Colonic mucosa (tissue), 4 donors: ENCODE measurements around the gene KRTAP9-6. TPM values are rescaled to one million over a fixed set of nuclear protein-coding genes. Genes with fewer than 3 reads are reported as not detected.

Experiments
- DNase-seq: peaks from one replicate; pipeline ENCODE4 v3.0.0-alpha.2; 2020
- H3K27ac ChIP-seq: fragments of 200-600 bp; one replicate; pipeline ENCODE4 v1.8.0; 2021
- H3K27me3 ChIP-seq: fragments of 200-600 bp; one replicate; pipeline ENCODE4 v1.8.0; 2021
- H3K36me3 ChIP-seq: fragments of 200-600 bp; one replicate; pipeline ENCODE4 v1.8.0; 2021
- H3K4me1 ChIP-seq: fragments of 200-600 bp; one replicate; pipeline ENCODE4 v1.8.0; 2021; ENCODE audit warnings: mild to moderate bottlenecking
- H3K4me3 ChIP-seq: fragments of 200-600 bp; one replicate; pipeline ENCODE4 v1.8.0; 2021
- H3K9ac ChIP-seq, 2 donors: one replicate each; pipeline ENCODE4 v1.7.0; 2013; ENCODE audit warnings: control low read depth in 2 of 2, low read depth in 2 of 2, low read length in 2 of 2
- H3K9me3 ChIP-seq: fragments of 200-600 bp; one replicate; pipeline ENCODE4 v1.8.0; 2021
- intact Hi-C: fragments of 100-400 bp; cut with DNase I; formaldehyde crosslinking; loops from one replicate; pipeline ENCODE4 v1.14.1; 2022
- total RNA-seq, 2 donors: library from RNA; stranded (reverse); fragmentation: NEBNext Ultra II Directional in 1 of 2; extraction: Animal tissue kit (Norgen Biotek cat#: 25700) in 1 of 2; gene quantifications; one replicate each; pipeline ENCODE4 v1.2.1, GENCODE V29; 2021
- TF ChIP-seq, protein P1 (sequence below): fragments of 200-600 bp; IDR thresholded peaks from one replicate; pipeline ENCODE4 v1.8.0; 2022; ENCODE audit warnings: antibody characterized with exemption, mild to moderate bottlenecking
- donor health status: healthy.
- donor health status: DM: no; HTN: no; CAD: no.
- donor health status: DM: no; HTN: no; CAD: no.

The KRTAP9-6 gene
- total RNA-seq, 2 donors from 2014 or later = not detected

DNA sequence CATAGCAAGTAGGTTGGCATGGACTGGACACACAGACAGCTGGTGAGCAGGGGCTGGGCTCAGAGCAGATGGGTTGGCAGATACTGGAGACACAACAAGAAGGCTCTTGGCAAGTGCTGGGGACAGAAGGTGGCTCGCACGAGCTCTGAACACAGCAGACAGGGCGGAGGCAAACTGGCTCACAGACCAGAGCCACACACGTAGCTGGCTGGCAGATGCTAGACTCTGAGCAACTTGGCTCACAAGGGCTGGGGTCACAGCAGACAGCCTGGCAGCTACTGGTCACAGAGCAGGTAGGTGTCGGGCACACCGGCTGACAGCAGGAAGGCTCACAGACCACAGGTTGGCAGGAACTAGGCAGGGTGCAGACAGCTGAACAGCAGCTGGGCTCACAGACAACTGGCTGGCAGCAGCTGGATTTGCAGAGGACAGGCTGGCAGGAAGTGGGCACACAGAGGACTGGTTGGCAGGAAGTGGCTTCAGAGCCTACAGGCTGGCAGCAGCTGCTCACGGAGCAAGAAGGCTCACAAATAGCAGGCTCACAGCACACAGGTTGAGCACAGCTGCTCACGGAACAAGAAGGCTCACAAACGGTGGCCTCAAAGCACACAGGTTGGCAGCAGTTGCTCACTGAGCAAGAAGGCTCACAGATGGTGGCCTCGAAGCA, 43.2 kb downstream of the KRTAP9-6 start:
- TF ChIP-seq, protein P1, sequence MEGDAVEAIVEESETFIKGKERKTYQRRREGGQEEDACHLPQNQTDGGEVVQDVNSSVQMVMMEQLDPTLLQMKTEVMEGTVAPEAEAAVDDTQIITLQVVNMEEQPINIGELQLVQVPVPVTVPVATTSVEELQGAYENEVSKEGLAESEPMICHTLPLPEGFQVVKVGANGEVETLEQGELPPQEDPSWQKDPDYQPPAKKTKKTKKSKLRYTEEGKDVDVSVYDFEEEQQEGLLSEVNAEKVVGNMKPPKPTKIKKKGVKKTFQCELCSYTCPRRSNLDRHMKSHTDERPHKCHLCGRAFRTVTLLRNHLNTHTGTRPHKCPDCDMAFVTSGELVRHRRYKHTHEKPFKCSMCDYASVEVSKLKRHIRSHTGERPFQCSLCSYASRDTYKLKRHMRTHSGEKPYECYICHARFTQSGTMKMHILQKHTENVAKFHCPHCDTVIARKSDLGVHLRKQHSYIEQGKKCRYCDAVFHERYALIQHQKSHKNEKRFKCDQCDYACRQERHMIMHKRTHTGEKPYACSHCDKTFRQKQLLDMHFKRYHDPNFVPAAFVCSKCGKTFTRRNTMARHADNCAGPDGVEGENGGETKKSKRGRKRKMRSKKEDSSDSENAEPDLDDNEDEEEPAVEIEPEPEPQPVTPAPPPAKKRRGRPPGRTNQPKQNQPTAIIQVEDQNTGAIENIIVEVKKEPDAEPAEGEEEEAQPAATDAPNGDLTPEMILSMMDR = no peak
- Histone ChIP-seq H3K4me1 (no peaks in the 10 kb centered on the region), H3K9ac (no peak overlapping the region), H3K27me3 (no peaks in the 10 kb centered on the region), H3K27ac (no peak overlapping the region), H3K36me3 (no peaks in the 10 kb centered on the region), H3K9me3 (no peaks in the 10 kb centered on the region), H3K4me3 (no peak overlapping the region)
- intact Hi-C loops = no loop called here
- no peak for DNase-seq

DNA sequence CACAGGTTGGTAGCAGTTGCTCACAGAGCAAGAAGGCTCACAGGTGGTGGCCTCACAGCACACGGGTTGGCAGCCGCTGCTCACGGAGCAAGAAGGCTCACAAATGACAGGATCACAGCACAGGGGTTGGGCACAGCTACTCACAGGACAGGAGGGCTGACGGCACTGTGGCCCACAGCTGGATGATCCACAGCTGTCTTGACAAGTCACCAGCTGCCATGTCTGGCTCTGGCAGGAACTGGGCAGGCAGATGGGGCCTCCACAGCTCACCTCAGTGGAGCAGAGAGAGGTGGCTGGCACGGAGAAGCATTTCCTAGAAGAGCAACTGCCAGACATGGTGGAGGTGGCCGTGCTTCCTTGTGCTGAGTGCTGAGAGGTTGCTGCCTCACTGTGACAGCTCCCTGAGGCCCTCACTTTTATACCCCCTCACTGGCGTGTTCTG, 43.8 kb downstream of the KRTAP9-6 start, which contains the start of gene KRTAP16-1:
KRTAP16-1 (minus strand) TSS at position 392 of the 442 bp plus-strand sequence; CDS start at position 336, 56 bp downstream.
- Histone ChIP-seq H3K9me3 (no peaks in the 10 kb centered on the region), H3K27me3 (no peaks in the 10 kb centered on the region), H3K4me1 (no peaks in the 10 kb centered on the region), H3K4me3 (no peak within 1 kb of the TSS), H3K9ac (no peak within 1 kb of the TSS), H3K27ac (no peak within 1 kb of the TSS), H3K36me3 (no peaks in the 10 kb centered on the region)
- intact Hi-C loops = no loop called here
- TF ChIP-seq, protein P1 = no peak
- DNase-seq = no peak

DNA sequence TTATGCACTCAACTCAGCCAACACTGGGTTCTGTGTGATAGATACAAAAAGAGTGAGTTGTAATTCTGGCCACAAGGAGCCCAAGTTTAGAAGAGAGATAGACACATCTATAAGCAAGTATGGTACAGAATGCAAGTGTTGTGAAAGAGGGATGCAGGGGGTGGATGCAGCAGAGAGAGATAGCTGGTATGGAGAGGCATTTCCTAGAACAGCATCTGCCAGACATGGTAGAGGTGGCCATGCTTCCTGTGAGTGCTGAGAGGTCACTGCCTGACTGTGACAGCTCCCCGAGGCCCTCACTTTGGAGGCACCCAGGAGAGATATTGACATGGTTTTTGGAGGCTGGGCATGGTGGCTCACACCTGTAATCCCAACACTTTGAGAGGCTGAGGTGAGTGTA, 45.9 kb downstream of the KRTAP9-6 start:
- no peak overlapping the region for H3K4me3 ChIP-seq
- TF ChIP-seq, protein P1 = no peak
- no peaks in the 10 kb centered on the region for H3K36me3 ChIP-seq
- H3K4me1 ChIP-seq = no peaks in the 10 kb centered on the region
- H3K27me3 ChIP-seq = no peaks in the 10 kb centered on the region
- no peak overlapping the region for H3K9ac ChIP-seq
- H3K27ac ChIP-seq = no peak overlapping the region
- intact Hi-C loops = no loop called here
- H3K9me3 ChIP-seq = no peaks in the 10 kb centered on the region
- DNase-seq = no peak

DNA sequence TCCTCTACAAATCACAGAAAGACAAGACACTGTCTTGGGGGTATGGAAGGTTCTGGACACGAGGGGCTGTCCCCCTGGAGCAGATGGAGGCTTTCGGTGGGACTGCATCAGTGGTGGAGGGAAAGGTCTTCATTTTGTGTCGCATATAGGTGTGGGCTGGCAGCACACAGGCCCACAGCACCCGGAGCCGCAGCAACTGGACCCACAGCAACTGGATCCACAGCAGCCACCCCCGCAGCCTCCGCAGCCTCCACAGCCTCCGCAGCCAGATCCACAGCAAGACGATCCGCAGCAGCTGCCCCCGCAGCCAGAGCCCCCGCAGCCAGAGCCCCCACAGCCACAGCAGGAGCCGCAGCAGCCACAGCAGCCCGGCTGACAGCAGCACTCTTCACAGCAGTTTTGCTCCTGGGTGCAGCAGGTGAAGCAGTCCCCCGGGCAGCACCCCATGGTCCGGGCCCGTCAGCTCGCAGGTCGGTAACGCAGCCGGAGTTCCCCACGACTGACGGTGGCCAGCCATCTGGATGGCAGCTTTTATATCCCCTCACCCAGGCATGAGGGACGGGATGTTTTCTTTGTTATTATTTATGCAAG, 50.1 kb downstream of the KRTAP9-6 start, which contains the start of gene KRTAP17-1:
KRTAP17-1 (minus strand) TSS at position 507 of the 591 bp plus-strand sequence; CDS start at position 447, 60 bp downstream.
- no peak for DNase-seq
- H3K4me1 ChIP-seq = no peaks in the 10 kb centered on the region
- TF ChIP-seq, protein P1 = no peak

More for the DNA sequence above, 50.1 kb downstream of the KRTAP9-6 start, which contains the start of gene KRTAP17-1:
- Histone ChIP-seq H3K9ac (no peak within 1 kb of the TSS), H3K27ac (no peak within 1 kb of the TSS), H3K4me3 (no peak within 1 kb of the TSS), H3K27me3 (no peaks in the 10 kb centered on the region), H3K36me3 (no peaks in the 10 kb centered on the region), H3K9me3 (no peaks in the 10 kb centered on the region)
- intact Hi-C loops = no loop called here

Other genes with a start within 250 kb of the KRTAP9-6 start
- not detected for gene KRTAP1-5, start 238.2 kb upstream of the KRTAP9-6 start, total RNA-seq
- gene KRTAP1-4, start 235.2 kb upstream of the KRTAP9-6 start, total RNA-seq = not detected
- gene KRTAP1-3, start 230.5 kb upstream of the KRTAP9-6 start, total RNA-seq = not detected
- not detected for gene KRTAP1-1, start 223.9 kb upstream of the KRTAP9-6 start, total RNA-seq
- not detected for gene KRTAP2-1, start 218.1 kb upstream of the KRTAP9-6 start, total RNA-seq
- gene KRTAP2-2, start 210.1 kb upstream of the KRTAP9-6 start, total RNA-seq = not detected
- not detected for gene KRTAP2-3, start 205.3 kb upstream of the KRTAP9-6 start, total RNA-seq
- gene KRTAP2-4, start 199.5 kb upstream of the KRTAP9-6 start, total RNA-seq = not detected
- gene KRTAP4-7, start 181.2 kb upstream of the KRTAP9-6 start, total RNA-seq = not detected
- not detected for gene KRTAP4-8, start 167.2 kb upstream of the KRTAP9-6 start, total RNA-seq
- gene KRTAP4-16, start 163.2 kb upstream of the KRTAP9-6 start, total RNA-seq = not detected
- gene KRTAP4-9, start 160.0 kb upstream of the KRTAP9-6 start, total RNA-seq = not detected
- gene KRTAP4-11, start 147.0 kb upstream of the KRTAP9-6 start, total RNA-seq = not detected
- not detected for gene KRTAP4-12, start 141.2 kb upstream of the KRTAP9-6 start, total RNA-seq
- not detected for gene KRTAP4-6, start 124.8 kb upstream of the KRTAP9-6 start, total RNA-seq
- gene KRTAP4-5, start 115.6 kb upstream of the KRTAP9-6 start, total RNA-seq = not detected
- gene KRTAP4-4, start 104.6 kb upstream of the KRTAP9-6 start, total RNA-seq = not detected
- not detected for gene KRTAP4-3, start 97.2 kb upstream of the KRTAP9-6 start, total RNA-seq
- not detected for gene KRTAP4-2, start 87.2 kb upstream of the KRTAP9-6 start, total RNA-seq
- under 1 TPM in 1 of 2 donors, not detected in 1; 0.53 TPM for gene KRTAP4-1, start 80.5 kb upstream of the KRTAP9-6 start, total RNA-seq
- gene KRTAP9-1, start 75.5 kb upstream of the KRTAP9-6 start, total RNA-seq = not detected
- gene KRTAP9-2, start 38.7 kb upstream of the KRTAP9-6 start, total RNA-seq = not detected
- not detected for gene KRTAP9-3, start 32.9 kb upstream of the KRTAP9-6 start, total RNA-seq
- not detected for gene KRTAP9-8, start 27.4 kb upstream of the KRTAP9-6 start, total RNA-seq
- not detected for gene KRTAP9-4, start 15.7 kb upstream of the KRTAP9-6 start, total RNA-seq
- not detected for gene KRTAP9-9, start 10.0 kb upstream of the KRTAP9-6 start, total RNA-seq
- not detected for gene KRTAP9-7, start 10.3 kb downstream of the KRTAP9-6 start, total RNA-seq
- not detected for gene KRTAP29-1, start 37.5 kb downstream of the KRTAP9-6 start, total RNA-seq
- not detected for gene KRTAP16-1, start 43.9 kb downstream of the KRTAP9-6 start, total RNA-seq
- not detected for gene KRTAP17-1, start 50.3 kb downstream of the KRTAP9-6 start, total RNA-seq
- gene KRT33A, start 85.5 kb downstream of the KRTAP9-6 start, total RNA-seq = not detected
- gene KRT33B, start 104.4 kb downstream of the KRTAP9-6 start, total RNA-seq = not detected
- gene KRT34, start 116.9 kb downstream of the KRTAP9-6 start, total RNA-seq = not detected
- not detected for gene KRT31, start 132.2 kb downstream of the KRTAP9-6 start, total RNA-seq
- gene KRT37, start 159.2 kb downstream of the KRTAP9-6 start, total RNA-seq = not detected
- not detected for gene KRT38, start 175.6 kb downstream of the KRTAP9-6 start, total RNA-seq
- gene KRT32, start 202.0 kb downstream of the KRTAP9-6 start, total RNA-seq = not detected
- gene KRT35, start 215.8 kb downstream of the KRTAP9-6 start, total RNA-seq = not detected
- not detected for gene KRT36, start 224.5 kb downstream of the KRTAP9-6 start, total RNA-seq
- under 1 TPM in 1 of 2 donors, not detected in 1; 0.25 TPM for gene KRT13, start 240.2 kb downstream of the KRTAP9-6 start, total RNA-seq